Measurements from ENCODE around the gene TSPAN14. TPM values are rescaled to one million over a fixed set of nuclear protein-coding genes. Genes with fewer than 3 reads are reported as not detected.
A peak's percentile ranks its signal among the peaks of the same experiment; 100 is the strongest.

Gene TSPAN14
- polyA plus RNA-seq, 1 donor (not counting 4 experiments of a cell fraction or from before 2014, with no cell fraction given), result 71.1 TPM

DNA sequence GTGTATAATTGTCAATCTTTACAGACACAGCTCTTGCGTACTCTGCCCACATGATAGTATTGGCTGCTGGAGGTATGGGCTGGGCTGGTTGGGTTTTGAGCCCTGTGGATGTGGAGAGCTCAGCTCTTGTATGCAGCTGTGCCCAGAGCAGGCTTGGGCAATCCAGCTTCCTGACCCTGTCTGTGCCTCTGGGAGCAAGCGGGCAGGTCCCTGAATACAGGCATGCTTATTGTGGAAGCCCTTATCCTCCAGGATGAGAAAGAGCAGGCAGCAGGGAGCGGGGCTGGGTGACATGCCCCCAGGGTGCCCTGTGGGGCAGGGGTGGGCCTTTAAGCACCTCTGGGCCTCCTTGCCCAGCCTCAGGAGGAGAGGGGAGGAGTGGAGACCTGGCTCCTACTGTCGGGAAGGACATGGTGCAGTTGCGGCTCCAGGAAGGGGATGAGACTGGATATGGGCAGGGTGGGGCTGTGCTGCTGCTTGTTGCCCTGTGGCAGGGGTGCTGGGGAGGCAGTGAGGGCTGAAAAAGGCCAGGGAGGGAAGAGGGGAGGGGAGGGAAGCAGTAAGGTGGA, 50.9 kb downstream of the TSPAN14 start:
- H3K4me2 ChIP-seq (ENCODE audit: control insufficient read depth, extremely low read depth, insufficient read depth, low read depth, low read length), result peak overlapping the region; percentile 11
- H4K20me1 ChIP-seq (ENCODE audit: control insufficient read depth, extremely low read depth, insufficient read depth, low read length), result no peaks in the 10 kb centered on the region
- peak overlapping the region; percentile 89 for H3K27ac ChIP-seq (ENCODE audit: control insufficient read depth, insufficient read depth, low read length)
- TF ChIP-seq, protein P1, sequence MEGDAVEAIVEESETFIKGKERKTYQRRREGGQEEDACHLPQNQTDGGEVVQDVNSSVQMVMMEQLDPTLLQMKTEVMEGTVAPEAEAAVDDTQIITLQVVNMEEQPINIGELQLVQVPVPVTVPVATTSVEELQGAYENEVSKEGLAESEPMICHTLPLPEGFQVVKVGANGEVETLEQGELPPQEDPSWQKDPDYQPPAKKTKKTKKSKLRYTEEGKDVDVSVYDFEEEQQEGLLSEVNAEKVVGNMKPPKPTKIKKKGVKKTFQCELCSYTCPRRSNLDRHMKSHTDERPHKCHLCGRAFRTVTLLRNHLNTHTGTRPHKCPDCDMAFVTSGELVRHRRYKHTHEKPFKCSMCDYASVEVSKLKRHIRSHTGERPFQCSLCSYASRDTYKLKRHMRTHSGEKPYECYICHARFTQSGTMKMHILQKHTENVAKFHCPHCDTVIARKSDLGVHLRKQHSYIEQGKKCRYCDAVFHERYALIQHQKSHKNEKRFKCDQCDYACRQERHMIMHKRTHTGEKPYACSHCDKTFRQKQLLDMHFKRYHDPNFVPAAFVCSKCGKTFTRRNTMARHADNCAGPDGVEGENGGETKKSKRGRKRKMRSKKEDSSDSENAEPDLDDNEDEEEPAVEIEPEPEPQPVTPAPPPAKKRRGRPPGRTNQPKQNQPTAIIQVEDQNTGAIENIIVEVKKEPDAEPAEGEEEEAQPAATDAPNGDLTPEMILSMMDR (optimal IDR thresholded peaks at IDR 0.05 in 1 of 3, IDR thresholded peaks at IDR 0.05 in 1 of 3, conservative IDR thresholded peaks at IDR 0.05 in 1 of 3; ENCODE audit: extremely low read depth in 1 of 3, insufficient read depth in 2 of 3, low read length in 3 of 3), result no peak
- no peak for TF ChIP-seq EZH2 (IDR thresholded peaks at IDR 0.05; ENCODE audit: low read length)
- H3K27me3 ChIP-seq (ENCODE audit: control insufficient read depth, extremely low read depth, insufficient read depth, low read length), result no peaks in the 10 kb centered on the region
- H3K79me2 ChIP-seq (ENCODE audit: control insufficient read depth, insufficient read depth, low read length), result peaks cover 59% of the 10 kb centered on the region
- no peaks in the 10 kb centered on the region for H3K9me1 ChIP-seq (ENCODE audit: control insufficient read depth, extremely low read depth, insufficient read depth, low read length)
- H3K4me3 ChIP-seq (ENCODE audit: control insufficient read depth in 2 of 3, extremely low read depth in 1 of 3, insufficient read depth in 2 of 3, low read depth in 1 of 3, low read length in 3 of 3), result no peak overlapping the region
- H3K4me1 ChIP-seq (ENCODE audit: control insufficient read depth, extremely low read depth, insufficient read depth, low read length), result peaks cover 97% of the 10 kb centered on the region
- peaks cover 7 to 29% of the 10 kb centered on the region in 2 experiments for H3K36me3 ChIP-seq (ENCODE audit: control insufficient read depth in 2 of 2, extremely low read depth in 1 of 2, insufficient read depth in 2 of 2, low read length in 2 of 2)
- DNase-seq (ENCODE audit: low read depth, low spot score) (no peak), FAIRE-seq (no peak)
- no peaks in the 10 kb centered on the region for H3K9me3 ChIP-seq (ENCODE audit: control insufficient read depth, low read depth, low read length)
- peak overlapping the region; percentile 72 for H3K9ac ChIP-seq (ENCODE audit: control insufficient read depth, extremely low read depth, insufficient read depth, low read length)
- dilution Hi-C loops (cut with MboI; ENCODE audit: extremely low pct_ligation_motif_present, low sequenced_read_pairs), result no loop called here
- no peak overlapping the region for H2AFZ ChIP-seq (ENCODE audit: control insufficient read depth, low read length)

DNA sequence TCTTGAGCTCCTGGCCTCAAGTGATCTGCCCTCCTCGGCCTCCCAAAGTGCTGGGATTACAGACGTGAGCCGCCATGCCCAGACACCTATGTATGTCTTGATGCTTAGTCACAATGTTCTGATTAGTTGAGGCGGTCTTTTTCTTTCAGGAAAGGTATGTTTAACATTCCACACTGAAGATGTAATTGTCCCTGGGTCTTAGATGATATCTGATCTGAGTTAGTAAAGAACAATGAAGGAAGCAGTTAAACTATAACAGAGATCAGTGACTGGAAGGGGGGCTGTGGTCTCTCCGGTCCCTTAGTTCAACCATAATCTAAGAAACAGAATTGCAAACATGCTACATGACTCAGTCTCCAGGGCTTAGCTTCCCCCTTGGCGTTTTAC, 52.1 kb downstream of the TSPAN14 start:
- Histone ChIP-seq H3K9ac (ENCODE audit: control insufficient read depth, extremely low read depth, insufficient read depth, low read length) (peak overlapping the region; percentile 72), H3K79me2 (ENCODE audit: control insufficient read depth, insufficient read depth, low read length) (peaks cover 59% of the 10 kb centered on the region), H3K4me3 (ENCODE audit: control insufficient read depth in 2 of 3, extremely low read depth in 1 of 3, insufficient read depth in 2 of 3, low read depth in 1 of 3, low read length in 3 of 3) (no peak overlapping the region), H3K9me3 (ENCODE audit: control insufficient read depth, low read depth, low read length) (no peaks in the 10 kb centered on the region), H3K36me3 (ENCODE audit: control insufficient read depth in 2 of 2, extremely low read depth in 1 of 2, insufficient read depth in 2 of 2, low read length in 2 of 2) (peaks cover 11 to 37% of the 10 kb centered on the region in 2 experiments), H3K27me3 (ENCODE audit: control insufficient read depth, extremely low read depth, insufficient read depth, low read length) (no peaks in the 10 kb centered on the region), H3K4me1 (ENCODE audit: control insufficient read depth, extremely low read depth, insufficient read depth, low read length) (peaks cover 92% of the 10 kb centered on the region), H3K9me1 (ENCODE audit: control insufficient read depth, extremely low read depth, insufficient read depth, low read length) (no peaks in the 10 kb centered on the region), H4K20me1 (ENCODE audit: control insufficient read depth, extremely low read depth, insufficient read depth, low read length) (no peaks in the 10 kb centered on the region), H3K4me2 (ENCODE audit: control insufficient read depth, extremely low read depth, insufficient read depth, low read depth, low read length) (peak overlapping the region; percentile 54), H2AFZ (ENCODE audit: control insufficient read depth, low read length) (no peak overlapping the region), H3K27ac (ENCODE audit: control insufficient read depth, insufficient read depth, low read length) (peak overlapping the region; percentile 89)
- DNase-seq (ENCODE audit: low read depth, low spot score), result no peak
- TF ChIP-seq, protein P1 (optimal IDR thresholded peaks at IDR 0.05 in 1 of 3, IDR thresholded peaks at IDR 0.05 in 1 of 3, conservative IDR thresholded peaks at IDR 0.05 in 1 of 3; ENCODE audit: extremely low read depth in 1 of 3, insufficient read depth in 2 of 3, low read length in 3 of 3), result no peak
- TF ChIP-seq EZH2 (IDR thresholded peaks at IDR 0.05; ENCODE audit: low read length), result no peak
- dilution Hi-C loops (cut with MboI; ENCODE audit: extremely low pct_ligation_motif_present, low sequenced_read_pairs), result no loop called here
- peak; percentile 74 for FAIRE-seq
